Stimulated activated naive CD8-positive, alpha-beta T cell treated with anti-CD3 and anti-CD28 coated beads, Interleukin-15, Interleukin-2, amounts not matched to agents 100 U/mL and 50 U/mL, for 24 hours (primary cell): ENCODE results near the gene EIF3D.

ENCODE experiments used
- ATAC-seq: fragments of 150-1000 bp; cut with Tn5 transposase; one replicate; pipeline ENCODE4 v1.10.0; 2021
- DNase-seq: peaks from one replicate; pipeline ENCODE4 v3.0.0; 2021

Gene EIF3D

GRCh38 chr22:36505998-36506635, 22.8 kb downstream of the EIF3D start:
- DNase-seq (no peak), ATAC-seq (no peak)

- DNase-seq (no peak), ATAC-seq (no peak)
These were observed 30.9 kb downstream of the EIF3D start for GRCh38 chr22:36497910-36498665.

GRCh38 chr22:36493690-36494110, 35.3 kb downstream of the EIF3D start:
- DNase-seq (peak; percentile 22), ATAC-seq (peak; percentile 63)

GRCh38 chr22:36492109-36492508, 36.9 kb downstream of the EIF3D start:
- DNase-seq (no peak), ATAC-seq (no peak)

- no peak for DNase-seq
- ATAC-seq: no peak
These were observed 37.8 kb downstream of the EIF3D start for GRCh38 chr22:36491155-36491554.

- peak; percentile 26 for ATAC-seq
- DNase-seq: peak; percentile 75
These were observed 42.2 kb downstream of the EIF3D start for GRCh38 chr22:36486619-36487384.

GRCh38 chr22:36481393-36482168, 47.4 kb downstream of the EIF3D start, which contains the start of gene TXN2:
TXN2 (minus strand) TSS chr22:36481640; CDS start chr22:36480837, 803 bp downstream.
- peak; percentile 94 for ATAC-seq

GRCh38 chr22:36480941-36481392, 48.0 kb downstream of the EIF3D start:
- ATAC-seq: no peak
- no peak for DNase-seq

More at GRCh38 chr22:36481393-36482168, 47.4 kb downstream of the EIF3D start, which contains the start of gene TXN2:
- DNase-seq: peak; percentile 97

- ATAC-seq (no peak), DNase-seq (no peak)
These were observed 50.0 kb downstream of the EIF3D start for GRCh38 chr22:36478966-36479365.

- no peak for DNase-seq
- no peak for ATAC-seq
These were observed 53.6 kb downstream of the EIF3D start for GRCh38 chr22:36475341-36475740.

GRCh38 chr22:36472689-36473088, 56.3 kb downstream of the EIF3D start:
- DNase-seq (no peak), ATAC-seq (no peak)

GRCh38 chr22:36471341-36471821, 57.6 kb downstream of the EIF3D start:
- ATAC-seq: no peak
- DNase-seq: no peak

GRCh38 chr22:36470994-36471331, 58.0 kb downstream of the EIF3D start:
- no peak for ATAC-seq

GRCh38 chr22:36470162-36470993, 58.6 kb downstream of the EIF3D start:
- DNase-seq: peak; percentile 77
- peak; percentile 79 for ATAC-seq

More at GRCh38 chr22:36470994-36471331, 58.0 kb downstream of the EIF3D start:
- no peak for DNase-seq

- ATAC-seq (no peak), DNase-seq (no peak)
These were observed 59.8 kb downstream of the EIF3D start for GRCh38 chr22:36469094-36469710.

GRCh38 chr22:36467946-36468345, 61.0 kb downstream of the EIF3D start:
- DNase-seq: peak; percentile 58
- peak; percentile 55 for ATAC-seq

GRCh38 chr22:36467042-36467810, 61.7 kb downstream of the EIF3D start:
- DNase-seq: no peak
- no peak for ATAC-seq

- no peak for ATAC-seq
- no peak for DNase-seq
These were observed 62.7 kb downstream of the EIF3D start for GRCh38 chr22:36466258-36466657.

- DNase-seq: no peak
- no peak for ATAC-seq
These were observed 63.5 kb downstream of the EIF3D start for GRCh38 chr22:36465232-36466021.
